HL-60 (cell line): ENCODE data around the gene TUB.

Source experiments
- DNase-seq, 2 experiments: peaks; one replicate each; pipeline ENCODE4 v3.0.0-alpha.2; 2010 to 2020; ENCODE audit warnings: low read depth in 1 of 2, low spot score in 1 of 2
- H3K27ac ChIP-seq: fragments of 250-450 bp; sonication (Bioruptor Pico); replicated peaks from 2 replicates; pipeline ENCODE4 v1.5.1; 2020; ENCODE audit warnings: mild to moderate bottlenecking, moderate library complexity
- H3K27me3 ChIP-seq: fragments of 250-450 bp; sonication (Bioruptor Pico); 2 replicates; pipeline ENCODE4 v1.5.1; 2021; ENCODE audit warnings: mild to moderate bottlenecking, moderate library complexity; ENCODE audit not compliant: insufficient read depth, poor library complexity, severe bottlenecking
- H3K4me3 ChIP-seq: replicated peaks from 2 replicates; pipeline ENCODE4 v1.5.1; 2011; ENCODE audit warnings: mild to moderate bottlenecking, control low read depth, low read length; ENCODE audit not compliant: insufficient read depth
- GABPA ChIP-seq: IDR thresholded peaks from 2 replicates; pipeline ENCODE4 v1.6.1; 2012; ENCODE audit warnings: low read depth
- POLR2AphosphoS5 ChIP-seq: IDR thresholded peaks from 2 replicates; pipeline ENCODE4 v1.6.1; 2012; ENCODE audit warnings: low read depth
- SPI1 ChIP-seq: IDR thresholded peaks from 2 replicates; pipeline ENCODE4 v1.6.1; 2012; ENCODE audit warnings: low read depth, mild to moderate bottlenecking, borderline replicate concordance
- TF ChIP-seq, protein P1 (sequence below): IDR thresholded peaks from one replicate; pipeline ENCODE4 v1.5.1; 2011; ENCODE audit warnings: low read length, control low read depth, inconsistent platforms; ENCODE audit not compliant: insufficient read depth
- TF ChIP-seq, protein P2 (sequence below): IDR thresholded peaks from 2 replicates; pipeline ENCODE4 v1.6.1; 2012; ENCODE audit warnings: low read depth; ENCODE audit not compliant: insufficient replicate concordance

TUB gene

DNA sequence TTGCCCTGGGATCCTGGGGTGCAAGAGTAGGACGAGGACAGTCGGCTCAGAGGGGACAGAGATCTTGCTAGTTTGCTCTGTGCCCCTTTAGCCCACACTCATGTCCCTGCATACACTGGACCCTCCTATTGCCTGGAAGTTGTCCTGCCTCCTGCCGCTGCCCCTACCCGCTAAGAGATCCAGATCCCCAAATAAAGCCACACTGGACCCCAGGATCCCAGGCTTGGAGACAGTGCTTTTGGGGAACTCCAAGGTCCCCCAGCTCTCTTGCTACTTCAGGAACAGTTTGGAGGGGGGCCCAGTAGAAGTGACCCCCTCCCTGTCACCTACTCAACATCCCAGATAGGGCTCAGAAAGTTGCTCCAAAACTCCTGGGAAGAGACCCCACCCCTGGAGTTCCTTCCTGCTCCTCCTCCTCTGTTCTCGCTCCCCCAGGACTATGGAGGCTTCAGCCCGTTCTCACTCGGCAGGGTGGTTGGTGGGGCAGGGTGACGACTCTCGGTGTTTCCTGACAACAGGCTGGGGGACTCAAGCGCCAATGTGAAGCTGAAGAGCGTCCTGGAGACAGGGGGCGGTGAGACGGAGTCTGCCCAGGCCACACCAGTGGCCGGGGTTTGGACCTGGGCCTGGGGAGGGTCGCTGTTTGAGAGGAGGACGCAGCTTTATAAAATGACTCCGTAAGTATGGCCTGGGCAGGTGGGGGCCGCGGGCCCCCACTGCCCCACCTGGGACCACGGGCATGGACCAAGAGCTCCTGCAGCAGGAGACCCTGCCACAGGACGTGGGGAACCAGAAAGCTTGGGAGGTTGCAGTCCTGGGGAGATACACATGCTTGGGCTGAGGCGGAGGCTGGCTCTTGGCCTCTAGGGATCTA, 19.2 kb upstream of the TUB start:
- Histone ChIP-seq H3K27me3 (no peaks in the 10 kb centered on the region), H3K4me3 (no peak overlapping the region), H3K27ac (no peak overlapping the region)
- TF ChIP-seq, protein P1, sequence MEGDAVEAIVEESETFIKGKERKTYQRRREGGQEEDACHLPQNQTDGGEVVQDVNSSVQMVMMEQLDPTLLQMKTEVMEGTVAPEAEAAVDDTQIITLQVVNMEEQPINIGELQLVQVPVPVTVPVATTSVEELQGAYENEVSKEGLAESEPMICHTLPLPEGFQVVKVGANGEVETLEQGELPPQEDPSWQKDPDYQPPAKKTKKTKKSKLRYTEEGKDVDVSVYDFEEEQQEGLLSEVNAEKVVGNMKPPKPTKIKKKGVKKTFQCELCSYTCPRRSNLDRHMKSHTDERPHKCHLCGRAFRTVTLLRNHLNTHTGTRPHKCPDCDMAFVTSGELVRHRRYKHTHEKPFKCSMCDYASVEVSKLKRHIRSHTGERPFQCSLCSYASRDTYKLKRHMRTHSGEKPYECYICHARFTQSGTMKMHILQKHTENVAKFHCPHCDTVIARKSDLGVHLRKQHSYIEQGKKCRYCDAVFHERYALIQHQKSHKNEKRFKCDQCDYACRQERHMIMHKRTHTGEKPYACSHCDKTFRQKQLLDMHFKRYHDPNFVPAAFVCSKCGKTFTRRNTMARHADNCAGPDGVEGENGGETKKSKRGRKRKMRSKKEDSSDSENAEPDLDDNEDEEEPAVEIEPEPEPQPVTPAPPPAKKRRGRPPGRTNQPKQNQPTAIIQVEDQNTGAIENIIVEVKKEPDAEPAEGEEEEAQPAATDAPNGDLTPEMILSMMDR = no peak
- TF ChIP-seq POLR2AphosphoS5 (no peak), GABPA (no peak), SPI1 (no peak)
- TF ChIP-seq, protein P2, sequence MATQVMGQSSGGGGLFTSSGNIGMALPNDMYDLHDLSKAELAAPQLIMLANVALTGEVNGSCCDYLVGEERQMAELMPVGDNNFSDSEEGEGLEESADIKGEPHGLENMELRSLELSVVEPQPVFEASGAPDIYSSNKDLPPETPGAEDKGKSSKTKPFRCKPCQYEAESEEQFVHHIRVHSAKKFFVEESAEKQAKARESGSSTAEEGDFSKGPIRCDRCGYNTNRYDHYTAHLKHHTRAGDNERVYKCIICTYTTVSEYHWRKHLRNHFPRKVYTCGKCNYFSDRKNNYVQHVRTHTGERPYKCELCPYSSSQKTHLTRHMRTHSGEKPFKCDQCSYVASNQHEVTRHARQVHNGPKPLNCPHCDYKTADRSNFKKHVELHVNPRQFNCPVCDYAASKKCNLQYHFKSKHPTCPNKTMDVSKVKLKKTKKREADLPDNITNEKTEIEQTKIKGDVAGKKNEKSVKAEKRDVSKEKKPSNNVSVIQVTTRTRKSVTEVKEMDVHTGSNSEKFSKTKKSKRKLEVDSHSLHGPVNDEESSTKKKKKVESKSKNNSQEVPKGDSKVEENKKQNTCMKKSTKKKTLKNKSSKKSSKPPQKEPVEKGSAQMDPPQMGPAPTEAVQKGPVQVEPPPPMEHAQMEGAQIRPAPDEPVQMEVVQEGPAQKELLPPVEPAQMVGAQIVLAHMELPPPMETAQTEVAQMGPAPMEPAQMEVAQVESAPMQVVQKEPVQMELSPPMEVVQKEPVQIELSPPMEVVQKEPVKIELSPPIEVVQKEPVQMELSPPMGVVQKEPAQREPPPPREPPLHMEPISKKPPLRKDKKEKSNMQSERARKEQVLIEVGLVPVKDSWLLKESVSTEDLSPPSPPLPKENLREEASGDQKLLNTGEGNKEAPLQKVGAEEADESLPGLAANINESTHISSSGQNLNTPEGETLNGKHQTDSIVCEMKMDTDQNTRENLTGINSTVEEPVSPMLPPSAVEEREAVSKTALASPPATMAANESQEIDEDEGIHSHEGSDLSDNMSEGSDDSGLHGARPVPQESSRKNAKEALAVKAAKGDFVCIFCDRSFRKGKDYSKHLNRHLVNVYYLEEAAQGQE = no peak
- no peak for DNase-seq

DNA sequence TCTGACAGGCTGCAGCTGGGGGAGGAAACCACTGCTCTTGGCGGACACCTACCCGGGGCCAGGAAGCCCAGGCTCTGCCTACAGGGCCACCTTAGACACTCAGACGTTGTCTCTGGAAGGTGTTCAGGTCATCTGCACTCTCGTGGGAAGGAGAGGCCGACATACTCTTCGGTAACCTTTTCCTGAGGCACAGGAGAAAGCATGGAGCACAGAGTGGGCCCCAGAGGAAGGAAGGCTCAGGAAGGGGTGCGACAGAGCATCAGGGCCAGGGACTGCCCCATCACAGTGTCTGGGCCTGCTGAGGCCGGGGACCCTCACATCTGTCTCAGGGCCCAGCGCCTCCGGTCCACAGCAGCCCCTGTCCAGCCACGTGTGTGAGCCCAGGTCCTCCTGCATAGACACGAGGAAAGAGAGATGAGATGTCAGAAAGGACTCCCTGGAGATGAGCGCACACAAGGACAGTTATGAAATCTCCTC, 18.2 kb upstream of the TUB start:
- no peak overlapping the region for H3K4me3 ChIP-seq
- H3K27ac ChIP-seq = no peak overlapping the region
- TF ChIP-seq GABPA = no peak
- no peak for TF ChIP-seq POLR2AphosphoS5
- H3K27me3 ChIP-seq = peaks cover 2% of the 10 kb centered on the region
- no peak for DNase-seq

DNA sequence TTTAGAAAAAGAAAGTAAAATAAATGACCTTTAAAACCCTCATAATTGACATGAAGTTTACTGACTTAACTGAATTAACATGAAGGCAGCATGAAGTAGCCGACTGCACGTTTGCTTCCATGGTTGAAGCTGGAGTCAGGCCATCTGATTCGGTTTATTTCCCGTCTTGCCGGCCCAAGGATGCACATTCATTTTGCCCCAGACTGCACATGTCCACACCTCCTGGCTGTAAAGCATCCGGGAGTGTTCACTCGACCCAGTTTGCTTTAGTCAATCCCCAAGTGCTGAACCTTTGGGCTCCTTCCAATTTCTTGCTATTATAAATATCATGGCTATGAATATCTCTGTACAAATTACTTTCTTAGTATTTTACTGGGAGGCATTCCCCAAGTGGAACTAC, 17.7 kb upstream of the TUB start:
- TF ChIP-seq SPI1 (no peak), POLR2AphosphoS5 (no peak), GABPA (no peak)
- TF ChIP-seq, protein P1 = no peak
- TF ChIP-seq, protein P2 = no peak
- no peak overlapping the region for H3K27ac ChIP-seq
- no peak overlapping the region for H3K4me3 ChIP-seq
- peaks cover 2% of the 10 kb centered on the region for H3K27me3 ChIP-seq
- no peak for DNase-seq

DNA sequence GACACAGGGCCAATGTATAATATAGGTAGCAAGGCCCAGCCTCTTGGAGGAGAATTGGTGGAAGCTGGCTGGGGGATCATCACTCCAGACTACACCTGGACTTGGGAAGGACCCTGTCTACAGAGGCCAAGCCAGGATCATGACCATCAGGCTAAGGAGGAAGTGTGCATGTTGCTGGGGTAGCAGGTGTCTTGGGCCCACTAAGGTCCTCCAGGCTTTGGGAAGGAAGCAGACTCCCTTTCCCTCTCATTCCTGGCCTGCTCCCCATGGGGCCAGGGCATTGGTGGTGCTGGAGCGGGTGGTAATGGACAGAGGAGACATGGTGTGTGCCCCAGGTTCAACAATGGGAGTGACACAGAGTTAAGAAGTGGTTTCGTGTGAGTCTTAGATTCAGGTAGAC, 16.0 kb upstream of the TUB start:
- no peak overlapping the region for H3K27ac ChIP-seq
- DNase-seq = no peak
- TF ChIP-seq, protein P1 = no peak
- TF ChIP-seq POLR2AphosphoS5 = no peak
- no peak for TF ChIP-seq GABPA
- TF ChIP-seq, protein P2 = no peak
- TF ChIP-seq SPI1 = no peak
- no peak overlapping the region for H3K4me3 ChIP-seq
- peaks cover 2% of the 10 kb centered on the region for H3K27me3 ChIP-seq
